Measurements from ENCODE around the gene SLC36A2. TPM values are rescaled to one million over a fixed set of nuclear protein-coding genes. Genes with fewer than 3 reads are reported as not detected.

Gene SLC36A2
- total RNA-seq, 1 donor, result not detected

DNA sequence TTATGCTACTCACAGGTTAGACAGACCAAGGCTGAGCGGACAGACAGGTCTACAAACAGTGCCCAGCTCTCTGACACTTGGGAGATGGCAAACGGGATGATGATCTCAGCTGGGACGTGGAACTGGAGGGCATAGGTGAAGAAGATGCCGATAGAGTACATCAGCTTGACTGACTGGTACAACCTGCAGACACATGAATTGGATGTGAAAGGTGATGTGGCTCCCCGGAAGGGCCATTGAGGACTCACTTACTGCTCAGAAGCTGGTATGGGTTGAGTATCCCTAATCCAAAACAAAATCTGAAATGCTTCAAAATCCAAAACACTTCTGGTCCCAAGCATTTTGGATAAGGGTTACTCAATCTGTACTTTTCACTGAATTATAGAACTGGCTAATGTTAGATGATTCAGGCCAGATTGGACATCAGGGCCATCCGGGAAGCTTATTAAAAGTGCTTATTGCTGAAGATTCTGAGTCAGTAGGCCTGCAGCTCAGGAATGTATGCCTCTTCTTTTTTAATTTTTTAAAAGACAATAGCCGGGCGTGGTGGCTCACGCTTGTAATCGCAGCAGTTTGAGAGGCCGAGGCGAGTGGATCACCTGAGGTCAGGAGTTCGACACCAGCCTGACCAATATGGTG is 66.2 kb downstream of the SLC36A2 start:
- H3K4me1 ChIP-seq (ENCODE audit: insufficient read depth, low read length), result no peaks in the 10 kb centered on the region
- no peaks in the 10 kb centered on the region for H3K27me3 ChIP-seq (ENCODE audit: insufficient read depth, low read length)
- H2AFZ ChIP-seq (ENCODE audit: low read length), result no peak overlapping the region
- no peaks in the 10 kb centered on the region for H3K9me3 ChIP-seq (ENCODE audit: low read depth, low read length)
- H3K36me3 ChIP-seq (ENCODE audit: insufficient read depth, low read length), result no peaks in the 10 kb centered on the region
- no peaks in the 10 kb centered on the region for H3K79me2 ChIP-seq (ENCODE audit: insufficient read depth, low read length)
- H3K4me3 ChIP-seq (ENCODE audit: insufficient read depth, low read length), result no peak overlapping the region
- no peaks in the 10 kb centered on the region for H4K20me1 ChIP-seq (ENCODE audit: insufficient read depth, low read length)
- no peak overlapping the region for H3K4me2 ChIP-seq (ENCODE audit: insufficient read depth, low read length)
- DNase-seq (ENCODE audit: insufficient read length, low spot score, missing footprints), result no peak
- TF ChIP-seq, protein P1, sequence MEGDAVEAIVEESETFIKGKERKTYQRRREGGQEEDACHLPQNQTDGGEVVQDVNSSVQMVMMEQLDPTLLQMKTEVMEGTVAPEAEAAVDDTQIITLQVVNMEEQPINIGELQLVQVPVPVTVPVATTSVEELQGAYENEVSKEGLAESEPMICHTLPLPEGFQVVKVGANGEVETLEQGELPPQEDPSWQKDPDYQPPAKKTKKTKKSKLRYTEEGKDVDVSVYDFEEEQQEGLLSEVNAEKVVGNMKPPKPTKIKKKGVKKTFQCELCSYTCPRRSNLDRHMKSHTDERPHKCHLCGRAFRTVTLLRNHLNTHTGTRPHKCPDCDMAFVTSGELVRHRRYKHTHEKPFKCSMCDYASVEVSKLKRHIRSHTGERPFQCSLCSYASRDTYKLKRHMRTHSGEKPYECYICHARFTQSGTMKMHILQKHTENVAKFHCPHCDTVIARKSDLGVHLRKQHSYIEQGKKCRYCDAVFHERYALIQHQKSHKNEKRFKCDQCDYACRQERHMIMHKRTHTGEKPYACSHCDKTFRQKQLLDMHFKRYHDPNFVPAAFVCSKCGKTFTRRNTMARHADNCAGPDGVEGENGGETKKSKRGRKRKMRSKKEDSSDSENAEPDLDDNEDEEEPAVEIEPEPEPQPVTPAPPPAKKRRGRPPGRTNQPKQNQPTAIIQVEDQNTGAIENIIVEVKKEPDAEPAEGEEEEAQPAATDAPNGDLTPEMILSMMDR (IDR thresholded peaks at IDR 0.05; ENCODE audit: extremely low read depth, low read depth, low read length), result no peak
- H3K27ac ChIP-seq (ENCODE audit: low read depth, low read length), result no peak overlapping the region

DNA sequence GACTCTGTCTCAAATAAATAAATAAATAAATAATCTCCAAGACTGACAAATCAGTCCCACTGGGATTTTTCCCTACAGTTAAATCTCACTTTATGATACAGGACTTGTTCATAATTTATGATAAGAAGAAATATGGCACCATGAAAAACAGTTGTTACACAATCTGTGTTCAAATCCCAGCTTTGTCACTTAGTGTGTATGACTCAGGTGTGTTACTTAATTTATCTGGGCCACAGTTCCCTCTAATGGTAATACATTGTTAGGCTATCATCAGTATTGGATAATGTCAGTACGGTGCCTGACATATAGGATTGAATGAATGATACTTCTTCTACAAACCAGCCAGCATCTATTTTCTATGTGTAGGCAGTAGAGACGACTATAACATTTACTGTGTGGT is 66.9 kb downstream of the SLC36A2 start:
- H3K4me1 ChIP-seq (ENCODE audit: insufficient read depth, low read length), result no peaks in the 10 kb centered on the region
- no peaks in the 10 kb centered on the region for H3K79me2 ChIP-seq (ENCODE audit: insufficient read depth, low read length)
- no peak overlapping the region for H3K27ac ChIP-seq (ENCODE audit: low read depth, low read length)
- no peaks in the 10 kb centered on the region for H3K9me3 ChIP-seq (ENCODE audit: low read depth, low read length)
- TF ChIP-seq, protein P1 (IDR thresholded peaks at IDR 0.05; ENCODE audit: extremely low read depth, low read depth, low read length), result no peak
- H3K4me2 ChIP-seq (ENCODE audit: insufficient read depth, low read length), result no peak overlapping the region
- no peak overlapping the region for H3K4me3 ChIP-seq (ENCODE audit: insufficient read depth, low read length)
- no peak for DNase-seq (ENCODE audit: insufficient read length, low spot score, missing footprints)
- no peaks in the 10 kb centered on the region for H4K20me1 ChIP-seq (ENCODE audit: insufficient read depth, low read length)
- H3K27me3 ChIP-seq (ENCODE audit: insufficient read depth, low read length), result no peaks in the 10 kb centered on the region
- no peaks in the 10 kb centered on the region for H3K36me3 ChIP-seq (ENCODE audit: insufficient read depth, low read length)
- no peak overlapping the region for H2AFZ ChIP-seq (ENCODE audit: low read length)

DNA sequence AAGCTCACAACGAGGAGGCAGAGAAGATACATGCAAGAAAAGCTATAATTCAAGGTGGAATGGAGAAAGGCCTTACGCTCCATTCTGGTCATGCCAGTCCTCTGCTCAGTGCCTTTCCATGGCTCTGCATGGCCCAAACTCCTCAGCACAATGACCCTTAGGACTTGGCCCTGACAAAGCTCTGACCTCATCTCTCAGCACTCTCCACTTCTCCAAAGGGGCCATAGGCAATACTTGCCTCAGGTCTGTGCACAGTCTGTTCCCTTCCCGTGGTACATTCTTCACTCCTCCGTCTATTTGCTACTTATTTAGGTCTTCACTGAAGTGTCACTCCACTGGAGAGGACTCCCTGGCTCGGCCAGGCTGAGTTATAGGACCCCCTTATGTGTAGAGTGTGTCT is 68.5 kb downstream of the SLC36A2 start:
- DNase-seq (ENCODE audit: insufficient read length, low spot score, missing footprints), result no peak
- H3K9me3 ChIP-seq (ENCODE audit: low read depth, low read length), result no peaks in the 10 kb centered on the region
- no peaks in the 10 kb centered on the region for H4K20me1 ChIP-seq (ENCODE audit: insufficient read depth, low read length)
- no peak overlapping the region for H3K27ac ChIP-seq (ENCODE audit: low read depth, low read length)
- H3K4me3 ChIP-seq (ENCODE audit: insufficient read depth, low read length), result no peak overlapping the region
- no peak overlapping the region for H2AFZ ChIP-seq (ENCODE audit: low read length)
- H3K4me2 ChIP-seq (ENCODE audit: insufficient read depth, low read length), result no peak overlapping the region
- H3K36me3 ChIP-seq (ENCODE audit: insufficient read depth, low read length), result no peaks in the 10 kb centered on the region
- TF ChIP-seq, protein P1 (IDR thresholded peaks at IDR 0.05; ENCODE audit: extremely low read depth, low read depth, low read length), result no peak
- H3K79me2 ChIP-seq (ENCODE audit: insufficient read depth, low read length), result no peaks in the 10 kb centered on the region
- H3K27me3 ChIP-seq (ENCODE audit: insufficient read depth, low read length), result no peaks in the 10 kb centered on the region
- H3K4me1 ChIP-seq (ENCODE audit: insufficient read depth, low read length), result no peaks in the 10 kb centered on the region

DNA sequence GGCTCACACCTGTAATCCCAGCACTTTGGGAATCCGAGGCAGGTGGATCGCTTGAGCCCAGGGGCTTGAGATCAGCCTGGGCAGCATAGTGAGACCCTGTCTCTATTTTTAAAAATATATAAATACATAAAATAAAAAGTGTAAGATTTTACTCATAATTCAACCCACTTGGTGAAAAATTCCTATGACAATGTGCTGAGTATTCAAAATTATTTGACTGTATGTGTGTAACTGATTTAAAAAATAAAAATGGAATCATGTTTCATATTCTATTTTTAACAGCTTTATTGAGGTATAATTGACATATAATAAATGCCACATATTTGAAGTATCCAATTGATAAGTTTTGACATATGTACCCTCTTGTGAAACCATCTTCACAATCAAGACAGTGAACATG is 71.6 kb downstream of the SLC36A2 start:
- Histone ChIP-seq H3K79me2 (ENCODE audit: insufficient read depth, low read length) (no peaks in the 10 kb centered on the region), H4K20me1 (ENCODE audit: insufficient read depth, low read length) (no peaks in the 10 kb centered on the region), H3K4me2 (ENCODE audit: insufficient read depth, low read length) (no peak overlapping the region), H3K4me3 (ENCODE audit: insufficient read depth, low read length) (no peak overlapping the region), H3K27me3 (ENCODE audit: insufficient read depth, low read length) (no peaks in the 10 kb centered on the region), H3K27ac (ENCODE audit: low read depth, low read length) (no peak overlapping the region), H3K9me3 (ENCODE audit: low read depth, low read length) (no peaks in the 10 kb centered on the region), H3K4me1 (ENCODE audit: insufficient read depth, low read length) (no peaks in the 10 kb centered on the region), H2AFZ (ENCODE audit: low read length) (no peak overlapping the region), H3K36me3 (ENCODE audit: insufficient read depth, low read length) (no peaks in the 10 kb centered on the region)
- DNase-seq (ENCODE audit: insufficient read length, low spot score, missing footprints), result no peak
- TF ChIP-seq, protein P1 (IDR thresholded peaks at IDR 0.05; ENCODE audit: extremely low read depth, low read depth, low read length), result no peak
